Nephron progenitor cell (in vitro differentiated cells): ENCODE results near the gene CTSL.
A peak's percentile ranks its signal among the peaks of the same experiment; 100 is the strongest.

Experiments used
- DNase-seq: peaks from one replicate; pipeline ENCODE4 v3.0.0; 2021
- H3K27ac Mint-ChIP-seq: 2 replicates; pipeline ENCODE4 v1.8.0; 2021; ENCODE audit warnings: mild to moderate bottlenecking, moderate library complexity, mixed read lengths
- H3K27me3 Mint-ChIP-seq: 2 replicates; pipeline ENCODE4 v1.8.0; 2021; ENCODE audit warnings: mild to moderate bottlenecking, low read depth, mixed read lengths; ENCODE audit not compliant: poor library complexity
- H3K36me3 Mint-ChIP-seq: 2 replicates; pipeline ENCODE4 v1.8.0; 2021; ENCODE audit warnings: low read depth, mixed read lengths
- H3K4me1 Mint-ChIP-seq: 2 replicates; pipeline ENCODE4 v1.8.0; 2021; ENCODE audit warnings: mixed read lengths
- H3K4me3 Mint-ChIP-seq: 2 replicates; pipeline ENCODE4 v1.8.0; 2021; ENCODE audit warnings: mild to moderate bottlenecking, moderate library complexity, mixed read lengths
- H3K9me3 Mint-ChIP-seq: 2 replicates; pipeline ENCODE4 v1.8.0; 2021; ENCODE audit warnings: mild to moderate bottlenecking, moderate library complexity, mixed read lengths
- CTCF ChIP-seq: fragments of 200-600 bp; sonication (generic); IDR thresholded peaks from 2 replicates; pipeline ENCODE4 v1.5.0; 2021; ENCODE audit warnings: antibody characterized with exemption

Gene CTSL

GRCh38 chr9:87698069-87698809 is 27.7 kb upstream of the CTSL start:
- peaks cover 6% of the 10 kb centered on the region for H3K9me3 Mint-ChIP-seq
- no peak for DNase-seq
- peak overlapping the region; percentile 54 for H3K27ac Mint-ChIP-seq
- no peak overlapping the region for H3K4me3 Mint-ChIP-seq
- peaks cover 65% of the 10 kb centered on the region for H3K36me3 Mint-ChIP-seq
- H3K4me1 Mint-ChIP-seq = peaks cover 35% of the 10 kb centered on the region
- no peak for TF ChIP-seq CTCF
- no peaks in the 10 kb centered on the region for H3K27me3 Mint-ChIP-seq

DNA sequence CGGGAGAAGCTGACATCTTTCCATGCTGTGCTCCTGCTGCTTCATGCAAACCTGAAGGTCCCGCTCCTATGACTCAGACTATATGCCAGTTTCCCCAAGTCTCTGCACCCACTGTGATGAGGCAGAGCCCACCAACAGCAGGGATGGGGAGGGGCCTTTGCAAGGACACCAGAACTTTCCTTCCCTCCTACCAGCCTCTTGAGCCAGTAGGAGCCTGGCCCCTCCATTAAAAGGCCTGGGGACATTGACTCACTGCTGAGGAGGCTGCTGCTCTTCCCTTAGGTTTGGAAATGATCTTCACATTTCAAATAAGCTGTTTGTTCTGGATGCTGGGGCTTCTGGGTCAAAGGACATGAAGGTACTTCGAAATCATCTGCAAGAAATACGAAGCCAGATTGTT is 26.1 kb upstream of the CTSL start:
- no peak overlapping the region for H3K4me3 Mint-ChIP-seq
- peaks cover 35% of the 10 kb centered on the region for H3K4me1 Mint-ChIP-seq
- no peaks in the 10 kb centered on the region for H3K9me3 Mint-ChIP-seq
- H3K27me3 Mint-ChIP-seq = no peaks in the 10 kb centered on the region
- no peak overlapping the region for H3K27ac Mint-ChIP-seq
- peaks cover 61% of the 10 kb centered on the region for H3K36me3 Mint-ChIP-seq
- no peak for DNase-seq
- no peak for TF ChIP-seq CTCF

DNA sequence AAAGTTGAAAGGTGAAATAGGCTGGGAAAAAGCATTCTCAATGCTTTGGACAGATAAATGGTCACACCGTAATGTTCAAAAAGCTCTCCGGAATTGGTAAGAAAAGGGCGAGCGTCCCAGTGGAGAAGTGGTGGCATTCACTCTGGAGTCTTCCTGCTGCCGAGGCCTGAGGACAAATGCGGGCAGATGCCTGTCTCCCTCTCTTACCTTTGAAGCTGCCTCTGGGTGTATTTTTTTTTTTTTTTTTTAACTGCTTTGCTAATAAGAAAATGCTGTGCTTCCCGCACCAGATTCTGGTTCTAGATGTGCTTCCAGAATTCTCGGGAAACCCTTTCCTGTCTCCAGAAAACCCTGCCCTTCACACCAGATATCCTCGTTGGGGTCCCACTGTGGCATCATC is 24.4 kb upstream of the CTSL start:
- Mint-ChIP-seq H3K9me3 (no peaks in the 10 kb centered on the region), H3K27ac (peak overlapping the region; percentile 85)

DNA sequence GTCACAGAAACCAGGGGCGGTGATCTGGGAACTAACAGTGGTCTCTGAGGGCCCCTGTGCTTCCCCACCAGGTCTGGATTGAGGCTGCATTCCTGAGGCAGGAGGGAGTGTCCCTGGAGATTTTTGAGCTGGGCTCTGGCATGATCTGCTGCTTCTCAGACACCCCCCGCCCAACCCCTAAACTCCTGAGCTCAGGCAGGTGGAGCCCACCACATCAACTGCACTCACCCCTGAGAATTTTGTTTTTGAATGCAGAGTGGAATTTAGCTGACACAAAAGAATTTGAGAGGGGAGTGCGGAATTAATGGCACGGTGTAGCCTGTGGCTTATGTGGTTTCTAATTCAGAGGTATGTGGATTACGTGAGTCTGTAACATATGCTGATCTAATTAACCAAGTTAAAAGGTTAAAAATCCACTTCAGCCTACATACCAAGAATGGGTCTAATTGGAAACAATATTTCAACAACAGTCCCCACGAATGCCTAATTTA is 23.9 kb upstream of the CTSL start:
- H3K27ac Mint-ChIP-seq = peak overlapping the region; percentile 85
- H3K27me3 Mint-ChIP-seq = no peaks in the 10 kb centered on the region
- peaks cover 16% of the 10 kb centered on the region for H3K4me1 Mint-ChIP-seq
- peak; percentile 37 for DNase-seq
- peak overlapping the region; percentile 15 for H3K4me3 Mint-ChIP-seq
- TF ChIP-seq CTCF = no peak
- H3K36me3 Mint-ChIP-seq = peaks cover 60% of the 10 kb centered on the region
- no peaks in the 10 kb centered on the region for H3K9me3 Mint-ChIP-seq

More for the DNA sequence above, 24.4 kb upstream of the CTSL start:
- peaks cover 61% of the 10 kb centered on the region for H3K36me3 Mint-ChIP-seq
- H3K27me3 Mint-ChIP-seq = no peaks in the 10 kb centered on the region
- peaks cover 19% of the 10 kb centered on the region for H3K4me1 Mint-ChIP-seq
- no peak for DNase-seq
- peak overlapping the region; percentile 15 for H3K4me3 Mint-ChIP-seq
- no peak for TF ChIP-seq CTCF

- TF ChIP-seq CTCF = no peak
- H3K9me3 Mint-ChIP-seq = no peaks in the 10 kb centered on the region
- peaks cover 60% of the 10 kb centered on the region for H3K36me3 Mint-ChIP-seq
- H3K27ac Mint-ChIP-seq = peak overlapping the region; percentile 78
- H3K4me1 Mint-ChIP-seq = peaks cover 16% of the 10 kb centered on the region
- no peaks in the 10 kb centered on the region for H3K27me3 Mint-ChIP-seq
- H3K4me3 Mint-ChIP-seq = no peak overlapping the region
- no peak for DNase-seq
Observed at GRCh38 chr9:87702921-87703320, 23.0 kb upstream of the CTSL start.
